HG02943 (cell line): ENCODE measurements around the gene ARL16.

Experiments used
- ATAC-seq: cut with Tn5 transposase; IDR thresholded peaks from one replicate; pipeline ENCODE4 v1.9.1; 2021; ENCODE audit warnings: mild to moderate bottlenecking, low read depth, moderate library complexity; ENCODE audit not compliant: unreplicated experiment

Gene ARL16

GRCh38 chr17:81713004-81713555 is 29.5 kb upstream of the ARL16 start:
- no peak for ATAC-seq

GRCh38 chr17:81712468-81713003 is 28.9 kb upstream of the ARL16 start:
- ATAC-seq: no peak

- ATAC-seq: no peak
Observed at GRCh38 chr17:81711814-81712467, 28.3 kb upstream of the ARL16 start, which contains the start of gene SLC25A10. Gene SLC25A10, plus strand, starts transcription at chr17:81712284. Its CDS starts 143 bp downstream, at chr17:81712427.

GRCh38 chr17:81710514-81711308 is 27.1 kb upstream of the ARL16 start:
- ATAC-seq: no peak

- ATAC-seq: no peak
Observed at GRCh38 chr17:81708739-81709185, 25.2 kb upstream of the ARL16 start.

- ATAC-seq: no peak
Observed at GRCh38 chr17:81707725-81708646, 24.4 kb upstream of the ARL16 start.

GRCh38 chr17:81706757-81707624 is 23.4 kb upstream of the ARL16 start:
- ATAC-seq: no peak

GRCh38 chr17:81706232-81706611 is 22.6 kb upstream of the ARL16 start:
- no peak for ATAC-seq

GRCh38 chr17:81705518-81706231 is 22.1 kb upstream of the ARL16 start:
- no peak for ATAC-seq

- ATAC-seq: peak; percentile 18
Observed at GRCh38 chr17:81703747-81704654, 20.4 kb upstream of the ARL16 start.

- peak; percentile 63 for ATAC-seq
Observed at GRCh38 chr17:81702934-81703746, 19.5 kb upstream of the ARL16 start, which contains the start of gene MRPL12. Gene MRPL12, plus strand, starts transcription at chr17:81703367. Its CDS starts 135 bp downstream, at chr17:81703502.

- ATAC-seq: no peak
Observed at GRCh38 chr17:81701288-81702071, 17.9 kb upstream of the ARL16 start.

- no peak for ATAC-seq
Observed at GRCh38 chr17:81700353-81701287, 17.0 kb upstream of the ARL16 start.

- no peak for ATAC-seq
Observed at GRCh38 chr17:81697261-81698044, 13.9 kb upstream of the ARL16 start.
